Activated naive CD8-positive, alpha-beta T cell treated with anti-CD3 and anti-CD28 coated beads, Interleukin-2, amount 10 ng/mL, durations not matched to agents 7 days and 5 days (primary cell): ENCODE data around the gene CLMN. TPM values are rescaled to one million over a fixed set of nuclear protein-coding genes. Genes with fewer than 3 reads are reported as not detected.

Source experiments
- ATAC-seq: fragments of 150-1000 bp; cut with Tn5 transposase; one replicate; pipeline ENCODE4 v1.10.0; 2021; ENCODE audit warnings: low read depth, moderate library complexity
- POLR2A ChIA-PET: fragments of 350-600 bp; sonication (Branson Sonifier 250); formaldehyde crosslinking; loops from one replicate; lab custom pipeline; 2021; ENCODE audit warnings: antibody characterized with exemption; lab: Charles Lee
- DNase-seq: peaks from one replicate; pipeline ENCODE4 v3.0.0; 2021
- H3K27ac Mint-ChIP-seq: one replicate; pipeline ENCODE4 v1.8.0; 2022; ENCODE audit warnings: mild to moderate bottlenecking, mixed read lengths
- H3K27me3 Mint-ChIP-seq: one replicate; pipeline ENCODE4 v1.8.0; 2022; ENCODE audit warnings: mild to moderate bottlenecking, moderate library complexity, mixed read lengths
- H3K36me3 Mint-ChIP-seq: one replicate; pipeline ENCODE4 v1.8.0; 2021; ENCODE audit warnings: mild to moderate bottlenecking, mixed read lengths
- H3K4me1 Mint-ChIP-seq: one replicate; pipeline ENCODE4 v1.8.0; 2021; ENCODE audit warnings: mixed read lengths
- H3K4me3 Mint-ChIP-seq: one replicate; pipeline ENCODE4 v1.8.0; 2022; ENCODE audit warnings: mild to moderate bottlenecking, moderate library complexity, mixed read lengths
- H3K9me3 Mint-ChIP-seq: one replicate; pipeline ENCODE4 v1.8.0; 2021; ENCODE audit warnings: mixed read lengths
- total RNA-seq, 2 experiments: library from RNA; stranded (reverse); gene quantifications; one replicate each; pipeline ENCODE4 v1.2.3, GENCODE V29; 2021

CLMN gene
- total RNA-seq, 2 experiments from 2014 or later, result 3.7 to 4.3 TPM

DNA sequence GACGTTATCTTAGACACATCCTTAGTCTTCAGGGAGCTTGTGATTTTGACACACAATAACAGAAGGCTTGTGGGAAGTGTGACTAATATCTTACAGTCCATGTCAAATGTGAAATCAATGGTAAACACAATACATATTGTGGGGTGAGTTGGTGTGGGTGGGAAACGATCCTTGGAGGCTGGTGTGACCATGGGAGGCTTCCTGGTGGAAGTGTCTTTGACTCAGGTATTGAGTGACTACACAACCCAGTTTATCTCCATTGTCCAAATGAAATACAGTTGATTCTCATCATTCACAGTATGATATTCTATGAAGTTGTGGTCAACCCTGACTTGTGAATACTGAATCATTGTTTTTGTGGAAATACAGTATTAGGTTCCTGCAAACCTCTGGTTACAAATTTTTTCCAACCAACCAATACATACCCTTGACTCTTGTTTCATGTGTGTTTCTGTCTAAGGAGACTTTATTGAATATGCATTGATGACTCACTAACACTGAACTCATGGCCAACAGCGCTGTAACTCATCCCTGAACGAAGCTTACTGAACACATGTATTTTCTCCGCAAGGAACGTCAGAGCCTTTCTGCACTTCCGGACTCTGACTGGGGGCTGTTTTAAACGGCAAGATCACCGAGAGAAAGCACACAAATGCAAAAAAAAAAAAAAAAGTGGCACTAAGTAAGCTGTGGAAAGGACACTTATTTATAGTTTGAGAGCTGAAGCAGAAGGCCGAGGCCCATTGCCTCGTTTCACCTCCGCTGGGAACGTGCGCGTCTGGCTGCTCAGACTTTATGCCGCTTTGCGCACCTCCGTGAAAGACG lies 59.0 kb downstream of the CLMN start:
- ATAC-seq (no peak), DNase-seq (no peak)
- POLR2A ChIA-PET, result interaction anchor here (0.6 kb wide), 1 partner anchor 31 kb away, joined by 3 read pairs; no protein-coding TSS in a partner anchor
- no peak overlapping the region for H3K27ac Mint-ChIP-seq
- no peaks in the 10 kb centered on the region for H3K9me3 Mint-ChIP-seq
- peaks cover 10% of the 10 kb centered on the region for H3K4me1 Mint-ChIP-seq
- no peak overlapping the region for H3K4me3 Mint-ChIP-seq
- no peaks in the 10 kb centered on the region for H3K27me3 Mint-ChIP-seq
- H3K36me3 Mint-ChIP-seq, result no peaks in the 10 kb centered on the region

- Mint-ChIP-seq H3K27me3 (no peaks in the 10 kb centered on the region), H3K4me1 (no peaks in the 10 kb centered on the region), H3K36me3 (no peaks in the 10 kb centered on the region), H3K27ac (no peak overlapping the region), H3K9me3 (no peaks in the 10 kb centered on the region), H3K4me3 (no peak overlapping the region)
- no peak for DNase-seq
- POLR2A ChIA-PET, result no interaction called here
- ATAC-seq, result no peak
Observed at GRCh38 chr14:95258754-95259593, 60.7 kb downstream of the CLMN start.

- no peaks in the 10 kb centered on the region for H3K9me3 Mint-ChIP-seq
- H3K36me3 Mint-ChIP-seq, result no peaks in the 10 kb centered on the region
- no peaks in the 10 kb centered on the region for H3K4me1 Mint-ChIP-seq
- POLR2A ChIA-PET, result no interaction called here
- no peak for DNase-seq
- no peak overlapping the region for H3K27ac Mint-ChIP-seq
- ATAC-seq, result no peak
- no peak overlapping the region for H3K4me3 Mint-ChIP-seq
- H3K27me3 Mint-ChIP-seq, result no peaks in the 10 kb centered on the region
Observed at GRCh38 chr14:95258156-95258555, 61.6 kb downstream of the CLMN start.

GRCh38 chr14:95257521-95257920 lies 62.2 kb downstream of the CLMN start:
- Mint-ChIP-seq H3K27me3 (no peaks in the 10 kb centered on the region), H3K36me3 (no peaks in the 10 kb centered on the region), H3K4me1 (no peaks in the 10 kb centered on the region), H3K9me3 (no peaks in the 10 kb centered on the region), H3K27ac (no peak overlapping the region), H3K4me3 (no peak overlapping the region)
- ATAC-seq, result no peak
- no peak for DNase-seq
- POLR2A ChIA-PET, result no interaction called here

GRCh38 chr14:95256776-95257060 lies 63.0 kb downstream of the CLMN start:
- Mint-ChIP-seq H3K36me3 (no peaks in the 10 kb centered on the region), H3K4me3 (no peak overlapping the region), H3K27ac (no peak overlapping the region), H3K4me1 (no peaks in the 10 kb centered on the region), H3K9me3 (no peaks in the 10 kb centered on the region), H3K27me3 (peaks cover under 1% of the 10 kb centered on the region)
- POLR2A ChIA-PET, result no interaction called here
- no peak for ATAC-seq
- no peak for DNase-seq

DNA sequence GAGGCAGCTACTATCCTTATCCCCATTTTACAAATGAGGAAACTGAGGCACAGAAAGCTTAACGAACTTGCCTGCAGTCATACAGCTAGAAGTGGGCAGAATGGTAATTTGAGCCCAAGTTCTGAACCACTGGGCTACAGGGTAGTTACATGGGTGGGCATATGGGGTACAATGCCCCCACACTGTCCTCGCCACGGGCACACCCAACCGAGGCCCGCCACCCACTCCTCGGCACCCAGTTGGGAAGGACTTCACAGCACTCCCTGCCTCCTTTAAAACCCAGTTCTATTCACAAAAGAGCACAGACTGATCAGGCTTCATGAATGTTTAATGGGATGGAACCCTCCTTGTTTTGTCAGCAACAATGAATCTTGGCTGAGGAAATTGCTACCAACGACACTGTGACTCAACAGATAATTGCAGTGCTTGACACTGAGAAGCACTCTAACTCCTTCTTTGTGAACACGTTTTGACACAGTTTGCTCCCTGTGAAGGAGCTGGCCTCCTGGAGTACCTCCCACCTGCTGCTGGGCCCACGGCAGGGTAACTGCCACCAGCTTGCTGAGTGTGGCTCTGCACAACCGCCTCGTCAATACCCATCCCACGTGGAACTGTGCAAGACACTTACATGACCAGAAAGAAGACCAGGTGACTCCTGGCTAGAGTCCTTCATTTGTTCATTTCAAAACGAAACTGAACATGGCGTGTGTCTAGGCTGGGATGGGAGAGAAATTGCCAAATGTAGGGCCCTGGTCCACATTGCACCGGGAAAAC lies 63.5 kb downstream of the CLMN start:
- DNase-seq (no peak), ATAC-seq (no peak)
- H3K27me3 Mint-ChIP-seq, result peaks cover 3% of the 10 kb centered on the region
- H3K27ac Mint-ChIP-seq, result no peak overlapping the region
- no peaks in the 10 kb centered on the region for H3K36me3 Mint-ChIP-seq
- POLR2A ChIA-PET, result no interaction called here
- H3K4me3 Mint-ChIP-seq, result no peak overlapping the region
- no peaks in the 10 kb centered on the region for H3K9me3 Mint-ChIP-seq
- no peaks in the 10 kb centered on the region for H3K4me1 Mint-ChIP-seq

DNA sequence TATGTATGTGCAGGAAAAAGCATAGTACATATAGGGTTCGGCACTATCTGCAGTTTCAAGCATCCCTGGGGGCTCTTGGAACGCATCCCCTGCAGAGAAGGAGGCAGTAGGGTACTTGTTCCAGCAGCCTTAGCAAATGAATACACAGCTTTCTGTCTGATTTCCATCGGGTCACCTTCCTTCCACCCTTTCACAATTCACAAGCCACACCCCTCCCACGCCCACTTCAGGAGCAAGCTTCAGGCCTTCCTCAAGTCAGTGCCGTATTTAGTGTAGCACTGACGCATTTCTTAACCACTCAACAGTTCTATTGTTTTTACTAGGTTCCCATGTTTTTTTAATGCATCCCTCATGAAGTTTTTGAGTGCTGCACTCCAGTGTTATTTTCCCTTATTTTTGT lies 64.2 kb downstream of the CLMN start:
- Mint-ChIP-seq H3K4me3 (no peak overlapping the region), H3K9me3 (no peaks in the 10 kb centered on the region), H3K4me1 (no peaks in the 10 kb centered on the region), H3K27ac (no peak overlapping the region), H3K36me3 (no peaks in the 10 kb centered on the region), H3K27me3 (peaks cover 3% of the 10 kb centered on the region)
- no peak for ATAC-seq
- no peak for DNase-seq
- POLR2A ChIA-PET, result no interaction called here

- DNase-seq (no peak), ATAC-seq (no peak)
- Mint-ChIP-seq H3K27me3 (peaks cover 8% of the 10 kb centered on the region), H3K4me3 (no peak overlapping the region), H3K27ac (no peak overlapping the region), H3K36me3 (no peaks in the 10 kb centered on the region), H3K4me1 (no peaks in the 10 kb centered on the region), H3K9me3 (no peaks in the 10 kb centered on the region)
- POLR2A ChIA-PET, result no interaction called here
Observed at GRCh38 chr14:95255013-95255412, 64.7 kb downstream of the CLMN start.

- Mint-ChIP-seq H3K4me1 (no peaks in the 10 kb centered on the region), H3K9me3 (no peaks in the 10 kb centered on the region)
Observed at GRCh38 chr14:95254288-95254687, 65.4 kb downstream of the CLMN start.

GRCh38 chr14:95253039-95253630 lies 66.6 kb downstream of the CLMN start:
- peaks cover 12% of the 10 kb centered on the region for H3K27me3 Mint-ChIP-seq
- POLR2A ChIA-PET, result no interaction called here
- no peaks in the 10 kb centered on the region for H3K4me1 Mint-ChIP-seq
- no peak overlapping the region for H3K27ac Mint-ChIP-seq
- no peaks in the 10 kb centered on the region for H3K36me3 Mint-ChIP-seq
- no peak overlapping the region for H3K4me3 Mint-ChIP-seq
- ATAC-seq, result no peak
- no peaks in the 10 kb centered on the region for H3K9me3 Mint-ChIP-seq
- DNase-seq, result no peak

More at GRCh38 chr14:95254288-95254687, 65.4 kb downstream of the CLMN start:
- no peaks in the 10 kb centered on the region for H3K36me3 Mint-ChIP-seq
- no peak for ATAC-seq
- H3K27ac Mint-ChIP-seq, result no peak overlapping the region
- POLR2A ChIA-PET, result no interaction called here
- H3K4me3 Mint-ChIP-seq, result no peak overlapping the region
- H3K27me3 Mint-ChIP-seq, result peaks cover 11% of the 10 kb centered on the region
- DNase-seq, result no peak

DNA sequence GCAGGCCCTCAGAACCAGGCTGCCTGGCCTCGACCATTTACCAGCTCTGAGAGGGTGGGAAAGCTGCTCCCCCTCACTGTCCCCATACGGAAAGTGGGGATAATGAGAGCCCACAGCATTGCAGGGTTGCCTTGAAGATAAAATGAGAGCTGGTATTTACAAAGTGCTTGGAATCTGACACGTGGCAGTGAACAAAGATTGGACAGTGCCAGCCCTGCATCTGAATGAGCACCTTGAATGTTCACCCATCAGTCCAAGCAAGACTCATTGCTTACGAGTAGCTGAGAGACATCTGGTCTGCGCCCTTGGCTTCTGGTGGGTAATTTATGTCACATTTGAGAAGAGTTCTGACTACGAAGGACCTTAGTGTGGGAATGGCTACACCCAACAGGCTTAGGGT lies 67.5 kb downstream of the CLMN start:
- H3K36me3 Mint-ChIP-seq, result no peaks in the 10 kb centered on the region
- no peak for DNase-seq
- no peaks in the 10 kb centered on the region for H3K4me1 Mint-ChIP-seq
- no peak overlapping the region for H3K27ac Mint-ChIP-seq
- no peak overlapping the region for H3K4me3 Mint-ChIP-seq
- no peak for ATAC-seq
- H3K27me3 Mint-ChIP-seq, result peaks cover 14% of the 10 kb centered on the region
- no peaks in the 10 kb centered on the region for H3K9me3 Mint-ChIP-seq
- POLR2A ChIA-PET, result interaction anchor here (0.6 kb wide), 1 partner anchor 83 kb away, joined by 3 read pairs; no protein-coding TSS in a partner anchor

- ATAC-seq (no peak), DNase-seq (no peak)
- Mint-ChIP-seq H3K27me3 (peaks cover 14% of the 10 kb centered on the region), H3K4me3 (no peak overlapping the region), H3K4me1 (no peaks in the 10 kb centered on the region), H3K36me3 (no peaks in the 10 kb centered on the region), H3K27ac (no peak overlapping the region), H3K9me3 (no peaks in the 10 kb centered on the region)
- POLR2A ChIA-PET, result no interaction called here
Observed at GRCh38 chr14:95250936-95251335, 68.8 kb downstream of the CLMN start.

GRCh38 chr14:95250140-95250769 lies 69.5 kb downstream of the CLMN start:
- POLR2A ChIA-PET, result no interaction called here
- H3K4me3 Mint-ChIP-seq, result no peak overlapping the region
- H3K27me3 Mint-ChIP-seq, result peaks cover 14% of the 10 kb centered on the region
- H3K36me3 Mint-ChIP-seq, result peaks cover 2% of the 10 kb centered on the region
- ATAC-seq (no peak), DNase-seq (no peak)
- no peaks in the 10 kb centered on the region for H3K4me1 Mint-ChIP-seq
- peaks cover 2% of the 10 kb centered on the region for H3K9me3 Mint-ChIP-seq
- H3K27ac Mint-ChIP-seq, result no peak overlapping the region
